DND-41 (cell line): ENCODE data around the gene F2R.

ENCODE experiments used
- EZH2 ChIP-seq: IDR thresholded peaks from 3 replicates; pipeline ENCODE4 v1.6.1; 2012; ENCODE audit warnings: borderline replicate concordance, low read depth, mild to moderate bottlenecking, moderate library complexity, low read length, inconsistent platforms; ENCODE audit not compliant: severe bottlenecking
- TF ChIP-seq, protein P1 (sequence below): IDR thresholded peaks from 2 replicates; pipeline ENCODE4 v1.5.1; 2012; ENCODE audit warnings: borderline replicate concordance, low read length, moderate library complexity, mild to moderate bottlenecking; ENCODE audit not compliant: poor library complexity, severe bottlenecking; ENCODE audit errors: extremely low read depth

DNA sequence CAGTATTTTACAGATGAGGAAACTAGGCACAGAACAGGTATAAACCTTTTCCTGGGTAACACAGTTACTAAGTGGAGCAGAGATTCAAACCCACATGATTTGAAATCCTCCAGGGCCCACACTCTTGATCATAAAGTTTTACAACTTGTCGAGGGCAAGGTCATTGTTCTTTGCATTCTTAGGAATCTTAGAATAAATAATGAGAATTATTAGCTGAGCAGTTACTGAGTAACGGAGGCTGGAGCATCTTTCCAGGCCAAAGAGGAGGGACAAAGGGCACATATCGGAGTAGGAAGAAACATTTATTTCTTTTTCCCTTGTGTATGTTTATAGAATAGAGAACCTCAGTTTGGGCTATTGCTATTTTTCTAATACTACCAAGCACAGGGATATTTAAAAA, 27.1 kb upstream of the F2R start:
- TF ChIP-seq, protein P1, sequence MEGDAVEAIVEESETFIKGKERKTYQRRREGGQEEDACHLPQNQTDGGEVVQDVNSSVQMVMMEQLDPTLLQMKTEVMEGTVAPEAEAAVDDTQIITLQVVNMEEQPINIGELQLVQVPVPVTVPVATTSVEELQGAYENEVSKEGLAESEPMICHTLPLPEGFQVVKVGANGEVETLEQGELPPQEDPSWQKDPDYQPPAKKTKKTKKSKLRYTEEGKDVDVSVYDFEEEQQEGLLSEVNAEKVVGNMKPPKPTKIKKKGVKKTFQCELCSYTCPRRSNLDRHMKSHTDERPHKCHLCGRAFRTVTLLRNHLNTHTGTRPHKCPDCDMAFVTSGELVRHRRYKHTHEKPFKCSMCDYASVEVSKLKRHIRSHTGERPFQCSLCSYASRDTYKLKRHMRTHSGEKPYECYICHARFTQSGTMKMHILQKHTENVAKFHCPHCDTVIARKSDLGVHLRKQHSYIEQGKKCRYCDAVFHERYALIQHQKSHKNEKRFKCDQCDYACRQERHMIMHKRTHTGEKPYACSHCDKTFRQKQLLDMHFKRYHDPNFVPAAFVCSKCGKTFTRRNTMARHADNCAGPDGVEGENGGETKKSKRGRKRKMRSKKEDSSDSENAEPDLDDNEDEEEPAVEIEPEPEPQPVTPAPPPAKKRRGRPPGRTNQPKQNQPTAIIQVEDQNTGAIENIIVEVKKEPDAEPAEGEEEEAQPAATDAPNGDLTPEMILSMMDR, result no peak
- TF ChIP-seq EZH2, result no peak
